GM12864 (cell line): ENCODE data around the gene SPATA16.
"Not testable (repeated sequence)": the region's sequence is repeated elsewhere in the genome, so short reads cannot be mapped to it uniquely, and the experiment has no call there.

Experiments
- DNase-seq: peaks from one replicate; pipeline ENCODE4 v3.0.0-alpha.2; 2011; ENCODE audit warnings: low read depth
- H3K4me3 ChIP-seq: 2 replicates; pipeline ENCODE4 v1.5.1; 2011; ENCODE audit warnings: mild to moderate bottlenecking, low read depth, low read length, control low read depth
- CTCF ChIP-seq: IDR thresholded peaks from 2 replicates; pipeline ENCODE4 v1.5.1; 2011; ENCODE audit warnings: low read depth, mild to moderate bottlenecking, moderate library complexity, low read length, control low read depth, inconsistent platforms; ENCODE audit errors: missing control alignments

SPATA16 gene

GRCh38 chr3:173140986-173141385, at the start of gene SPATA16:
Gene SPATA16 (minus strand): TSS chr3:173141235. CDS start chr3:173117731, 23,504 bp downstream.
- no peak for DNase-seq
- no peak for TF ChIP-seq CTCF
- H3K4me3 ChIP-seq: no peak within 1 kb of the TSS

- DNase-seq, H3K4me3 ChIP-seq: not testable (repeated sequence)
Observed at GRCh38 chr3:173183022-173183421, 42.0 kb upstream of the SPATA16 start.

- TF ChIP-seq CTCF: no peak
- no peak overlapping the region for H3K4me3 ChIP-seq
- DNase-seq: no peak
Observed at GRCh38 chr3:173173652-173174051, 32.6 kb upstream of the SPATA16 start.

GRCh38 chr3:173159139-173159538, 18.1 kb upstream of the SPATA16 start:
- DNase-seq, H3K4me3 ChIP-seq: not testable (repeated sequence)

GRCh38 chr3:173156533-173156932, 15.5 kb upstream of the SPATA16 start:
- not testable (repeated sequence) for DNase-seq, H3K4me3 ChIP-seq

GRCh38 chr3:173153631-173154030, 12.6 kb upstream of the SPATA16 start:
- H3K4me3 ChIP-seq: no peak overlapping the region
- DNase-seq: no peak
- TF ChIP-seq CTCF: no peak

- no peak overlapping the region for H3K4me3 ChIP-seq
- no peak for TF ChIP-seq CTCF
- no peak for DNase-seq
Observed at GRCh38 chr3:173139420-173139819, 1.6 kb downstream of the SPATA16 start.

GRCh38 chr3:173138026-173138425, 3.0 kb downstream of the SPATA16 start:
- no peak for DNase-seq
- TF ChIP-seq CTCF: no peak
- no peak overlapping the region for H3K4me3 ChIP-seq

GRCh38 chr3:173135059-173135458, 6.0 kb downstream of the SPATA16 start:
- DNase-seq: no peak
- no peak for TF ChIP-seq CTCF
- no peak overlapping the region for H3K4me3 ChIP-seq
